MM.1S (cell line): ENCODE data around the gene PHF11.
A peak's percentile ranks its signal among the peaks of the same experiment; 100 is the strongest.

Source experiments
- DNase-seq: peaks from one replicate; pipeline ENCODE4 v3.0.0-alpha.2; 2015
- H2AFZ ChIP-seq: fragments of 300-600 bp; sonication (generic); 2 replicates; pipeline ENCODE4 v1.6.0; 2016; ENCODE audit warnings: antibody characterized with exemption, low read length
- H3F3A ChIP-seq: fragments of 300-600 bp; sonication (generic); 2 replicates; pipeline ENCODE4 v1.6.1; 2016; ENCODE audit warnings: mild to moderate bottlenecking, antibody characterized with exemption, low read length, moderate library complexity, mixed read lengths; ENCODE audit not compliant: insufficient read depth
- H3K27ac ChIP-seq: fragments of 300-600 bp; sonication (generic); 2 replicates; pipeline ENCODE4 v1.5.1; 2016; ENCODE audit warnings: mild to moderate bottlenecking, low read length
- H3K27me3 ChIP-seq: fragments of 300-600 bp; sonication (generic); replicated peaks from 2 replicates; pipeline ENCODE4 v1.6.0; 2016; ENCODE audit warnings: low read length; ENCODE audit not compliant: insufficient read depth
- H3K36me3 ChIP-seq: fragments of 300-600 bp; sonication (generic); replicated peaks from 2 replicates; pipeline ENCODE4 v1.6.1; 2016; ENCODE audit warnings: mild to moderate bottlenecking, low read length, mixed read lengths; ENCODE audit not compliant: insufficient read depth
- H3K4me1 ChIP-seq: fragments of 300-600 bp; sonication (generic); 2 replicates; pipeline ENCODE4 v1.6.1; 2016; ENCODE audit warnings: low read length, mixed read lengths
- H3K4me2 ChIP-seq: fragments of 300-600 bp; sonication (generic); 2 replicates; pipeline ENCODE4 v1.6.0; 2016; ENCODE audit warnings: low read depth, low read length
- H3K4me3 ChIP-seq: fragments of 300-600 bp; sonication (generic); 2 replicates; pipeline ENCODE4 v1.5.1; 2016; ENCODE audit warnings: low read length, mixed read lengths
- H3K79me2 ChIP-seq: fragments of 300-600 bp; sonication (generic); 2 replicates; pipeline ENCODE4 v1.6.1; 2016; ENCODE audit warnings: mixed run types, low read length, mixed read lengths
- H3K9ac ChIP-seq: fragments of 300-600 bp; sonication (generic); 2 replicates; pipeline ENCODE4 v1.6.1; 2016; ENCODE audit warnings: low read length, mixed read lengths
- H3K9me2 ChIP-seq: fragments of 300-600 bp; sonication (generic); replicated peaks from 2 replicates; pipeline ENCODE4 v1.6.1; 2016; ENCODE audit warnings: mild to moderate bottlenecking, low read length, mixed read lengths; ENCODE audit not compliant: insufficient read depth
- H3K9me3 ChIP-seq: fragments of 300-600 bp; sonication (generic); replicated peaks from 2 replicates; pipeline ENCODE4 v1.6.1; 2016; ENCODE audit warnings: mild to moderate bottlenecking, low read length, mixed read lengths; ENCODE audit not compliant: insufficient read depth
- H4K20me1 ChIP-seq: fragments of 300-600 bp; sonication (generic); 2 replicates; pipeline ENCODE4 v1.6.1; 2016; ENCODE audit warnings: mild to moderate bottlenecking, low read length, moderate library complexity, mixed read lengths; ENCODE audit not compliant: insufficient read depth
- CTCF ChIP-seq: fragments of 300-600 bp; sonication (generic); IDR thresholded peaks from 2 replicates; pipeline ENCODE4 v1.5.1; 2016; ENCODE audit warnings: antibody characterized with exemption, low read length, mixed read lengths
- EZH2 ChIP-seq: fragments of 300-600 bp; sonication (generic); optimal IDR thresholded peaks from 2 replicates; pipeline ENCODE3; 2017; ENCODE audit warnings: low read depth, mild to moderate bottlenecking, antibody characterized with exemption, low read length, mixed read lengths
- EZH2phosphoT487 ChIP-seq: fragments of 300-600 bp; sonication (generic); IDR thresholded peaks from 2 replicates; pipeline ENCODE4 v1.6.1; 2018; ENCODE audit warnings: antibody characterized with exemption, low read length

Gene PHF11

DNA sequence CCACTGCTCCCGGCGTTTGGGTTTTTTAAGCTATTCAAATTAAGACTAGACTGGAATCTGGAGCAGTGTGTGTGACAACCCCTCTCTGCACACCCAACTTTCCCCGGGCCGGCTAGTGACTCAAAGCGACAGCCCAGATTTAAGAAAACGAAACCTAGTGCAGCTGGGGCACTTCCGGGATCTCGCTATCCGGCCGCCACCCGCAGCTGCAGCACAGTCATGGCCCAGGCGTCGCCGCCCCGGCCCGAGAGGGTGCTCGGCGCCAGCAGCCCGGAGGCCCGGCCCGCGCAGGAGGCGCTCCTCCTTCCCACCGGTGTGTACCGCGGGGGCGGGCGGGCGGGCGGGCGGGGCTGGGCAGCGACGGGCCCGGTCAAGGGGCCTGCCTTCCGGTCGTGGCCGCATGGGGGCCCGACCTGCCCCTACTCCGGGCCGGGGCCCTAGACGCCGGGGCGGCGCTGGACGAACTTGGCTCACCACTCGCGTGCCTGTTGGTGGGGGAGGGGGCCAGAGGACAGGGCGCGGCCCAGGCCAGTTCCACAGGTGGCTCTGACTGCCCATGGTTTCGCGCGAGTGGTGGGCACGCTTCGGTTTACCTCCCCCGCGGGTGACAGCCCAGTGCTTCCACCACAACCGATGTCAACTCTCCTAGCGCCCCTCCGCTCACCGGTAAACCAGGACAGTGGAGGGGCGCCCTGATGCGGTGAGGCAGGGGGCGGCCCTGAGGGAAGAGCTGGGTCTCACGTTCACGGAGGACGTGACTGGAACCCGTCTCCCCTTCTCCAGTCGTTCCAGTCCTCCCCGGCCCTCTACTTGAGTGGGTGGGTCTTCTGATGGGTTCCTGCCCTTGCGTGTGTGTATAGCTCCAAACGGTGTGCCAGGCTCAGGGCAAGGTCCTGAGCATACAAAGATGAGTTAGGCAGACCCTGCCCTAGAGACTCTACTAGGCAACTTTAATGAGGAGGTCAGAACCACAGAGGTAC, at the start of gene PHF11:
TSS of gene PHF11 (plus strand) at position 171 of the 980 bp plus-strand sequence. CDS start at position 220, 49 bp downstream.
- DNase-seq = peak; percentile 84
- no peaks in the 10 kb centered on the region for H3K79me2 ChIP-seq
- H3K9ac ChIP-seq = peak within 1 kb of the TSS; percentile 59
- TF ChIP-seq EZH2phosphoT487 (no peak), EZH2 (no peak), CTCF (no peak)
- no peaks in the 10 kb centered on the region for H3K9me2 ChIP-seq
- peaks cover 7% of the 10 kb centered on the region for H3F3A ChIP-seq
- peak within 1 kb of the TSS; percentile 68 for H3K4me2 ChIP-seq
- H3K27ac ChIP-seq = peak within 1 kb of the TSS; percentile 80; the same call in 1 of the 2 replicates
- H4K20me1 ChIP-seq = no peaks in the 10 kb centered on the region
- peak within 1 kb of the TSS; percentile 72 for H3K4me3 ChIP-seq
- peak within 1 kb of the TSS; percentile 69 for H2AFZ ChIP-seq
- H3K36me3 ChIP-seq = no peaks in the 10 kb centered on the region
- H3K4me1 ChIP-seq = no peaks in the 10 kb centered on the region
- H3K9me3 ChIP-seq = no peaks in the 10 kb centered on the region
- no peaks in the 10 kb centered on the region for H3K27me3 ChIP-seq

DNA sequence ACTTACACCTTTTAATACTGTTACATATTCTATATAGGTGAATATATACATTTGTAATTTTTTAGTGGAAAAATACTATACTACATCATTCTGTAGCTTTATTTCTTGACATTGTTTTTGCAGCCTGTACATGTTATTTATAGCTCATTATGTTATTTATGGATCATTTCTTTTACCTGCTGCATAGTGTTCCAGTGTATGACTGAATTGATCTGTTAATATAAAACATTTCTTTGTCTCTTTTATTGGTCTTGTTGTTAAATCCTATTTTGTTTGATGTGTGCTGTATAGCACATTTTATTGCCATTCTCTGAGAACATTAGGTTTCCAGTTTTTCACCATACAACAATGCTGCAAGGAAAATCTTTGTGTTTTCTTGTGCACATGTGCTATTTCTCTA, 49.3 kb upstream of the PHF11 start:
- Histone ChIP-seq H3K9me2 (no peaks in the 10 kb centered on the region), H3K27me3 (no peaks in the 10 kb centered on the region), H3K4me1 (peaks cover 4% of the 10 kb centered on the region; the same call in 1 of the 2 replicates), H3K4me2 (no peak overlapping the region), H3F3A (peaks cover 8% of the 10 kb centered on the region), H3K36me3 (no peaks in the 10 kb centered on the region), H3K79me2 (peaks cover 34% of the 10 kb centered on the region), H2AFZ (no peak overlapping the region), H3K9me3 (no peaks in the 10 kb centered on the region), H3K27ac (no peak overlapping the region), H3K9ac (no peak overlapping the region), H4K20me1 (no peaks in the 10 kb centered on the region), H3K4me3 (no peak overlapping the region)
- TF ChIP-seq EZH2phosphoT487 = no peak
- no peak for TF ChIP-seq CTCF
- TF ChIP-seq EZH2 = no peak
- DNase-seq = no peak

DNA sequence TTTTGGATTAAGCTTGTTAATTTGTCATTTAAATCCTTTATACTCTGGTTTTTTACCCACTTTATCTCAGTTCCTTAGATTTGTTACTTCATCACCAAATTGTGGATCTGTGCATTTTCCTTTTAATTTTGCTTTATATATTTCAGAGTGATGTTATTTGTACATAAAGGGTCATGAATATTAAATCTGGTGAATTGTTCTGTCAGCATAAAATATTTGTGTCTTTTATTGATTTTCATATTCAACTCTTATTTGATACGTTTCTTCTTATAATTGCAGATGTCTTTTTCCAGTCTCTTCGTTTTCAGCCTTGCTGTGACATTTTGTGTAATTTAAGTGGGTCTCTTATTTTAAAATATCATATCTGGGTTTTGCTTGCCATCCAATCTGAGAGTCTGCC, 47.0 kb upstream of the PHF11 start:
- Histone ChIP-seq H3K9me3 (no peaks in the 10 kb centered on the region), H3K4me1 (peaks cover 4% of the 10 kb centered on the region; the same call in 1 of the 2 replicates), H2AFZ (no peak overlapping the region), H3K9ac (no peak overlapping the region), H3F3A (peaks cover 8% of the 10 kb centered on the region), H3K9me2 (no peaks in the 10 kb centered on the region), H3K36me3 (no peaks in the 10 kb centered on the region), H3K79me2 (peaks cover 34% of the 10 kb centered on the region), H3K4me2 (no peak overlapping the region), H3K27ac (no peak overlapping the region), H3K27me3 (no peaks in the 10 kb centered on the region), H4K20me1 (no peaks in the 10 kb centered on the region), H3K4me3 (no peak overlapping the region)
- no peak for DNase-seq
- TF ChIP-seq CTCF (no peak), EZH2 (no peak), EZH2phosphoT487 (no peak)
